A673 (cell line): ENCODE measurements around the gene SMAD6. TPM values are rescaled to one million over a fixed set of nuclear protein-coding genes. Genes with fewer than 3 reads are reported as not detected.
A peak's percentile ranks its signal among the peaks of the same experiment; 100 is the strongest.

Experiments used
- BruUV-seq: library from RNA; stranded (reverse); fragments of 400-500 nt; replicated peaks from 2 replicates; lab custom pipeline; 2021; lab: Mats Ljungman, UMichigan
- CTCF ChIA-PET: fragments of 300-600 bp; sonication (Branson Sonifier 250); formaldehyde crosslinking; loops from one replicate; lab custom pipeline; 2022; ENCODE audit warnings: antibody characterized with exemption; lab: Charles Lee
- POLR2A ChIA-PET: fragments of 300-600 bp; sonication (Branson Sonifier 250); formaldehyde crosslinking; loops from one replicate; lab custom pipeline; 2022; ENCODE audit warnings: antibody characterized with exemption; ENCODE audit not compliant: low non-redundant PET; lab: Charles Lee
- DNase-seq: peaks from one replicate; pipeline ENCODE4 v3.0.0-alpha.2; 2015; ENCODE audit warnings: low spot score
- H3K27ac ChIP-seq: fragments of 200-600 bp; sonication (generic); 2 replicates; pipeline ENCODE4 v1.5.1; 2016; ENCODE audit warnings: mixed run types, low read depth, mild to moderate bottlenecking, mixed read lengths, antibody characterized with exemption, low read length; ENCODE audit not compliant: poor library complexity, severe bottlenecking
- H3K27me3 ChIP-seq: fragments of 200-600 bp; sonication (generic); replicated peaks from 2 replicates; pipeline ENCODE4 v1.6.1; 2017; ENCODE audit warnings: mixed run types, low read depth, mild to moderate bottlenecking, mixed read lengths, antibody characterized with exemption, low read length; ENCODE audit not compliant: insufficient read depth, poor library complexity
- H3K36me3 ChIP-seq: fragments of 200-600 bp; sonication (generic); 2 replicates; pipeline ENCODE4 v1.6.1; 2016; ENCODE audit warnings: mixed run types, mild to moderate bottlenecking, mixed read lengths, antibody characterized with exemption, low read length; ENCODE audit not compliant: insufficient read depth, poor library complexity, severe bottlenecking
- H3K4me1 ChIP-seq: fragments of 200-600 bp; sonication (generic); 2 replicates; pipeline ENCODE4 v1.6.1; 2017; ENCODE audit warnings: mixed run types, mild to moderate bottlenecking, mixed read lengths, antibody characterized with exemption, low read length; ENCODE audit not compliant: insufficient read depth, poor library complexity, severe bottlenecking
- H3K4me3 ChIP-seq: fragments of 200-600 bp; sonication (generic); 2 replicates; pipeline ENCODE4 v1.5.1; 2016; ENCODE audit warnings: low read depth, mixed run types, mild to moderate bottlenecking, mixed read lengths, low read length; ENCODE audit not compliant: poor library complexity, severe bottlenecking
- H3K9me3 ChIP-seq: fragments of 200-600 bp; sonication (generic); 2 replicates; pipeline ENCODE4 v1.6.1; 2016; ENCODE audit warnings: mixed run types, low read depth, mild to moderate bottlenecking, mixed read lengths, antibody characterized with exemption, low read length; ENCODE audit not compliant: poor library complexity, severe bottlenecking
- EZH2 ChIP-seq: fragments of 200-600 bp; sonication (generic); IDR thresholded peaks from 2 replicates; pipeline ENCODE4 v1.6.1; 2017; ENCODE audit warnings: borderline replicate concordance, low read depth, mild to moderate bottlenecking, mixed read lengths, antibody characterized with exemption, low read length; ENCODE audit not compliant: poor library complexity, severe bottlenecking
- intact Hi-C: fragments of 100-400 bp; cut with micrococcal nuclease; formaldehyde crosslinking; loops from one replicate; pipeline ENCODE4 v1.10.0; 2022; ENCODE audit not compliant: unreplicated experiment
- total RNA-seq: library from RNA; stranded (reverse); gene quantifications from 2 replicates; pipeline ENCODE4 v1.2.3, GENCODE V29; 2021
- TF ChIP-seq, protein P1 (sequence below): fragments of 300-800, 200-600 bp; sonication (generic); conservative IDR thresholded peaks from 2 replicates; pipeline ENCODE4 v1.5.1; 2017; ENCODE audit warnings: low read depth, mild to moderate bottlenecking, antibody characterized with exemption, low read length, moderate library complexity, mixed read lengths

The SMAD6 gene
- total RNA-seq, 1 experiment from 2014 or later = 63.9 TPM

GRCh38 chr15:66723826-66724731 is 22.0 kb downstream of the SMAD6 start:
- no TSS peak for BruUV-seq
- H3K27ac ChIP-seq = no peak overlapping the region
- no peaks in the 10 kb centered on the region for H3K9me3 ChIP-seq
- peaks cover 9% of the 10 kb centered on the region for H3K4me1 ChIP-seq
- H3K4me3 ChIP-seq = no peak overlapping the region
- peaks cover 32% of the 10 kb centered on the region for H3K36me3 ChIP-seq
- ChIA-PET POLR2A (no interaction called here), CTCF (no interaction called here)
- no peaks in the 10 kb centered on the region for H3K27me3 ChIP-seq
- no peak for DNase-seq
- intact Hi-C loops = no loop called here
- TF ChIP-seq, protein P1, sequence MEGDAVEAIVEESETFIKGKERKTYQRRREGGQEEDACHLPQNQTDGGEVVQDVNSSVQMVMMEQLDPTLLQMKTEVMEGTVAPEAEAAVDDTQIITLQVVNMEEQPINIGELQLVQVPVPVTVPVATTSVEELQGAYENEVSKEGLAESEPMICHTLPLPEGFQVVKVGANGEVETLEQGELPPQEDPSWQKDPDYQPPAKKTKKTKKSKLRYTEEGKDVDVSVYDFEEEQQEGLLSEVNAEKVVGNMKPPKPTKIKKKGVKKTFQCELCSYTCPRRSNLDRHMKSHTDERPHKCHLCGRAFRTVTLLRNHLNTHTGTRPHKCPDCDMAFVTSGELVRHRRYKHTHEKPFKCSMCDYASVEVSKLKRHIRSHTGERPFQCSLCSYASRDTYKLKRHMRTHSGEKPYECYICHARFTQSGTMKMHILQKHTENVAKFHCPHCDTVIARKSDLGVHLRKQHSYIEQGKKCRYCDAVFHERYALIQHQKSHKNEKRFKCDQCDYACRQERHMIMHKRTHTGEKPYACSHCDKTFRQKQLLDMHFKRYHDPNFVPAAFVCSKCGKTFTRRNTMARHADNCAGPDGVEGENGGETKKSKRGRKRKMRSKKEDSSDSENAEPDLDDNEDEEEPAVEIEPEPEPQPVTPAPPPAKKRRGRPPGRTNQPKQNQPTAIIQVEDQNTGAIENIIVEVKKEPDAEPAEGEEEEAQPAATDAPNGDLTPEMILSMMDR = no peak
- TF ChIP-seq EZH2 = no peak

GRCh38 chr15:66724732-66725463 is 22.9 kb downstream of the SMAD6 start:
- no peak for DNase-seq

DNA sequence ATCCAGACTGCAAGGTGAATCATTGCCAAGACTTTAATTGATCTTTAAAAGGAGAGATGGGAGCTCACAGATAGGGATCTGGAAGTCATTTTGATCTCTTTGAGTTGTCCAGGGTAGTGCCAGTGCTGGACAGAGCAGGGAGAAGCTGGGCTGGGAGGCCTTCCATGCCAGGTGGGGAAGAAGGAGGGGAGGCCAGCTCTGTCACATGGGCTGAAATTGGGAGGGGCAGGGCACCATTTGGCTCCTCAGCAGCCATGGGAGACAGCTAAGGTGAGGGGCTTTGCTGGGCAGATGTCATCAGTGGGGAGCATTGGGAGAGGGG is 23.4 kb downstream of the SMAD6 start:
- CTCF ChIA-PET = no interaction called here
- TF ChIP-seq, protein P1 = no peak
- no peak for TF ChIP-seq EZH2
- peaks cover 8% of the 10 kb centered on the region for H3K4me1 ChIP-seq
- no peaks in the 10 kb centered on the region for H3K27me3 ChIP-seq
- H3K4me3 ChIP-seq = no peak overlapping the region
- peaks cover 35% of the 10 kb centered on the region for H3K36me3 ChIP-seq
- peak overlapping the region; percentile 40 for H3K27ac ChIP-seq
- no peaks in the 10 kb centered on the region for H3K9me3 ChIP-seq
- intact Hi-C loops = no loop called here
- BruUV-seq = no TSS peak
- DNase-seq = no peak
- POLR2A ChIA-PET = no interaction called here

More at GRCh38 chr15:66724732-66725463, 22.9 kb downstream of the SMAD6 start:
- Histone ChIP-seq H3K9me3 (no peaks in the 10 kb centered on the region), H3K27ac (peak overlapping the region; percentile 40), H3K4me3 (no peak overlapping the region), H3K4me1 (peaks cover 8% of the 10 kb centered on the region), H3K27me3 (no peaks in the 10 kb centered on the region), H3K36me3 (peaks cover 33% of the 10 kb centered on the region)
- ChIA-PET CTCF (no interaction called here), POLR2A (no interaction called here)
- BruUV-seq = no TSS peak
- TF ChIP-seq, protein P1 = no peak
- no peak for TF ChIP-seq EZH2
- intact Hi-C loops = no loop called here
